GM18519 (cell line): ENCODE results near the gene SLC35E3.
"Not testable (repeated sequence)": the region's sequence is repeated elsewhere in the genome, so short reads cannot be mapped to it uniquely, and the experiment has no call there.

ENCODE experiments used
- ATAC-seq: cut with Tn5 transposase; IDR thresholded peaks from one replicate; pipeline ENCODE4 v1.9.1; 2021; ENCODE audit warnings: mild to moderate bottlenecking, moderate library complexity; ENCODE audit not compliant: unreplicated experiment, low FRiP score

SLC35E3 gene

DNA sequence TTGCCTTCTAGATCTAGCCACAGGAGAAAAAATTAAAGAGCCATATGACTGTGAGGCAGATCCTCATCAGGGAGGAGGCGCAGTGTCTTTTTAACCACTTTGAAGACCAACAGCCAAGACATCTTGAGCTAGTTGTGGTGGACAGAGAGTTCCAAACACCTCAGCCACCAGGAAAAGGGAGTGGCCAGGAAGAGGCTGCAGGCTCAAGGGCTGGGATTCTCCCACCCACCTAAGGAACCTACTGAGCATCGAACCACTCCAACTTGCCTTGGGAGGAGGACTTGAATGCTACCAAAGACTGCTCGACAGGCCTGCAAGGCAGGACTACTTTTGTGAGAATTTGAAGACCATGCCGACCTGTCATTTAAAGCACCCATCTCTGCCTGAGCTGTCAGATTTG, 47.5 kb downstream of the SLC35E3 start:
- no peak for ATAC-seq

DNA sequence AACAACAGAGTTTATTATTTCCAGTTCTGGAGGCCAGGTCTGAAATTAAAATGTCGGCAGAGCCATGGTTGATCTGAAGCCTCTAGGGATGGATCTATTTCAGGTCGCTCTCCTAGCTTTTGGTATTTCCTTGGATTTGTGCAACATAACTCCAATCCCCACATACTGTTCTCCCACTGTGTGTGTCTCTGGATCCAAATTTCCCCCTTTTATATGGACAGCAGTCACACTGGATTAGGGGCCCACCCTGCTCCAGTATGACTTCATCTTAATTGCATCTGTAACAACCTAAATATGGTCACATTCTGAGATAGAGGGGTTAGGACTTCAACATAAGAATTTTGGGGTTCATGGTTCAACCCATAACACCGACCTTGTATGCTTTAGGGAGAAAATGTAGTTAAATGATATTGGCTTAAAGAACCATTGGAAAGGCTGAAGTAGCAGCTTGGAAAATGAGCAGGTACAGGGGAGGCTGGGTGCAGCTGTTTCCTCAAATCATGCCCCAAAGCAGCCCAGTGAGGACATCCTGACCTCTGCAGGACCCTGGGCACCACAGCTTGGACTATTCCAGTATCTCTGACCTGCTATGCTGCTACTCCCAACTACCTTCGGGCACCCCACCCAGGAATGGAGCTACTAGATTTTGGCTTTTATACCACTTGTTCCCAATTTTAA, 48.1 kb downstream of the SLC35E3 start:
- no peak for ATAC-seq

DNA sequence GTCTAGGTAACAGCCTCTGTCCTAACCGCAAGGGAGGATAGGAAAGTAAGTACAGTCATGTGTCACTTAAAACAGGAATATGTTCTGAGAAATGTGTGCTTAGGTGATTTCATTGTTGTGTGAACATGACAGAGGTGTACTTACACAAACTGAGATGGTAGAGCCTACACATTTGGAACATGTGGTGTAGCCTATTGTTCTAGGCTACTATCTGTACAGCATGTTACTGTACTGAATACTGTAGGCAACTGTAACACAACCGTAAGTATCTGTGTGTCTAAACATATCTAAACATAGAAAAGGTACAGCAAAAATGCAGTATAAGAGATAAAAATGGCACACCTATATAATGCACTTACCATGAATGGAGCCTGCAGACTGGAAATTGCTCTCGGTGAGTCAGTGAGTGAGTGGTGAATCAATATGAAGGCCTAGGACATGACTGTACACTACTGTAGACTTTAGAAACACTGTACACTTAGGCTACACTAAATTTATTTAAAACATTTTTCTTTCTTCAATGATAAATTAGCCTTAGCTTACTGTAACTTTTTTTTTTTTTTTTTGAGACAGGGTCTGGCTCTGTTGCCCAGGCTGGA, 48.8 kb downstream of the SLC35E3 start:
- no peak for ATAC-seq

DNA sequence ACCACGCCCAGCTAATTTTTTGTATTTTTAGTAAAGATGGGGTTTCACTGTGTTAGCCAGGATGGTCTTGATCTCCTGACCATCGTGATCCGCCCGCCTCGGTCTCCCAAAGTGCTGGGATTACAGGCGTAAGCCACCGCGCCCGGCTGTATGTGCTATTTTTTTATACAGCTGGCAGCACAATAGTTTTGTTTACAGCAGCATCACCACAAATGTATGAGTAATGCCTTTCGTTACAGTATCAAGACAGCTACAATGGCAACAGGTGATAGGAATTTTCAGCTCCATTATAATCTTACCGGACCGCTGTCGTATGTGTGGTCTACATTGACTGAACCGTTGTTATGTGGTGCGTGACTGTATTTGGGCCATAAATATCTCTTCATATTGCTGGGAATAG, 50.4 kb downstream of the SLC35E3 start:
- no peak for ATAC-seq

DNA sequence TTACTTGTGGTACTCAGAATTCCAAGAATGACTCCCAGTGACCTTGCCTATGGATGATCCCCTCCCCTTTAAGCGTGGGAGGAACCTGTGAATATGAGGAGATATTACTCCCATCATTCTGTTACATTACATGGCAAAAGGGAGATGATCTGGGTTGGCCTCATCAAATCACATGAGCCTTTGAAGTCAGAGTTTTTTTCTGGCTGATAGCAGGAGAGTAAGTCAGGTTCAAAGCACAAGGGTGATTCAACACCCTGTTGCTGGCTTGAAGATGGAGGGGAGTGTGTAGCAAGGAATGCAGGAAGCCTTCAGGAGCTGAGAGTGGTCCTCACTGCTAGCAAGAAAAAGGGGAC, 52.9 kb downstream of the SLC35E3 start:
- ATAC-seq, result no peak

DNA sequence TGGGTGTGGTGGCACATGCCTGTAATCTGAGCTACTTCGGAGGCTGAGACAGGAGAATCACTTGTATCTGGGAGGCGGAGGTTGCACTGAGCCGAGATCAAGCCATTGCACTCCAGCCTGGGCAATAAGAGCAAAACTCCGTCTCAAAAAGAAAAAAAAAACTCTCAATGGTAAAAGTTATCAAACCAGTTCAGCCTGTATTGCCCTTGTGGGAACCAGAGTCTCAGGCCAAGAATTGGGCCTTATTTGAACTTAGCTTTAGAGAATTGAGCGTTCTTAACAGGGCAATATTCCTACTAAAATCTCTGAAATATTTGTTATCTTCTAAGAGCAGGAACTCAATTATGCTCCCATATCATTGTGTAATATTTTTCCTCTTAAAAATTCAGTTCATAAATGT, 54.3 kb downstream of the SLC35E3 start:
- ATAC-seq, result no peak

DNA sequence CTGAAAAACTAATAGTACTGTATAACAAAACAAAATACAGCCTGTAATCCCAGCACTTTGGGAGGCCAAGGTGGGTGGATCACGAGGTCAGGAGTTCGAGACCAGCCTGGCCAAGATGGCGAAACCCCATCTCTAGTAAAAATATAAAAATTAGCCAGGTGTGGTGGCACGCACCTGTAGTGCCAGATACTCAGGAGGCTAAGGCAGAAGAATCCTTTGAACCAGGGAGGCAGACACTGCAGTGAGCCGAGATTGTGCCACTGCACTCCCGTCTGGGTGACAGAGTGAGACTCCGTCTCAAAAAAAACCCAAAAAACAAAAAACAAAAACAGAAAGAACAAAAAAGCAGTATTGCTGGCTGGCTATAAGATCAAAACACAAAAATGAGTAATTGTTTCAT, 55.1 kb downstream of the SLC35E3 start:
- ATAC-seq, result not testable (repeated sequence)

DNA sequence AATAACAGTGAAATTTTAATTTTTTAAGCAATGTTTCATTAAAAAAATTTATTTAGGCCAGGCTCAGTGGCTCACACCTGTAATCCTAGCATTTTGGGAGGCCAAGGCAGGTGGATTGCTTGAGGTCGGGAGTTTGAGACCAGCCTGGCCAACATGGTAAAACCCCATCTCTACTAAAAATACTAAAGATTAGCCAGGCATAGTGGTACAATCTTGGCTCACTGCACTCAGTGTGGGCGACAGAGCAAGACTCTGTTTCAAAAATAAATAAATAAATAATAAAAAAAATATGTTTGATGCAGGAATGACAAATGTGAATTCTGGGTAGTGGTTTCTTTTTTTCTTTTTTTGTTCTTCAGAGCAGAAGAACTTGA, 56.4 kb downstream of the SLC35E3 start:
- ATAC-seq, result not testable (repeated sequence)

DNA sequence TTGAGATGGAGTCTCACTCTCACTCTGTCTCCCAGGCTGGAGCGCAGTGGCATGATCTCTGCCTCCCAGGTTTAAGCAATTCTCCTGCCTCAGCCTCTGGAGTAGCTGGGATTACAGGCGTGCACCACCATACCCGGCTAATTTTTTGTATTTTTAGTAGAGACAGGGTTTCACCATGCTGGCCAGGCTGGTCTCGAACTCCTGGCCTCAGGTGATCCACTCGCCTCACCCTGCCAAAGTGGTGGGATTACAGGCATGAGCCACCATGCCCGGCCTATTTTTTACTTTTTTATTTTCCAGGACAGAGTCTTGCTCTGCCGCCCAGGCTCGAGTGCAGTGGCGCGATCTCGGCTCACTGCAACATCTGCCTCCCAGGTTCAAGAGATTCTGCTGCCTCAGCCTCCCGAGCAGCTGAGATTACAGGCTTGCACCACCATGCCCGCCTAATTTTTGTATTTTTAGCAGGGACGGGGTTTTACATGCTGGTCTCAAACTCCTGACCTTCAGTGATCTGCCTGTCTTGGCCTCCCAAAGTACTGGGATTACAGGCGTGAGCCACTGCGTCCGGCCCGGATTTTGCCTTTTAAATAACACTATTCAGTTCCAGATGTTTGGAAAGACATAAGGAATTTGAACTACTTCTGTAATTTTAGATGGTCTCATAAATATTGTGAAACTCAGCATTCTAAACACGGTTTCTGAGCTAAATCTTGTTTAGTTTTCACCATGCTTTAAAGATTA, 57.1 kb downstream of the SLC35E3 start:
- ATAC-seq, result not testable (repeated sequence)

DNA sequence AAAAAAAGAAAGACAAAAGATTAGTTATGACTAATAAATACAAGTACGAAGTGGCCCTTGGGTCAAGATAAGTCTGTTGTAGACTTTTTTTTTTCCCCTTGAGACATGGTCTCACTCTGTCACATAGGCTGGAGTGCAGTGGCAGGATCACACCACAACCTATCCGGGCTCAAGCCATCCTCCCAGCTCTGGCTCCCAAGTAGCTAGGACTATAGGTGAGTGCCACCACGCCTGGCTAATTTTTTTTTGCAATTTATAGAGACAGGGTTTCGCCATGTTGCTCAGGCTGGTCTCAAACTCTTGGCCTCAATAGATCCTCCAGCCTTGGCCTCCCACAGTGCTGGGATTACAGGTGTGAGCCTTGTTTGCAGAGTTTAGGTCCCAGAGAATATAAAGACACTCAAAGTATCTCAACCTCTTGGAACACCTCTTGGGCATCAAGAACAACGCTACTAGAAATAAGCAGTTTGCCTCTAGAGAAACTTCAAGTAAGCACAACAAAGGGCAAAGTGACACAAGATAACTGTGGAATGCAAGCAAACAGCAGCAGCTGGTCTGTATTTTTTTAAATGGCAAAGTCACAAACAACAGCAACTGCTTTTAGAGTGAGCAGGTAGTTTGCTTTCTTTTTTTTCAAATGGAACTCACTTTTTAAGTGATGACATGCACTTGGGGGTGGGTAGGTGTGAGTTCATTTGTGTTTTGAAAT, 58.1 kb downstream of the SLC35E3 start:
- ATAC-seq, result no peak

DNA sequence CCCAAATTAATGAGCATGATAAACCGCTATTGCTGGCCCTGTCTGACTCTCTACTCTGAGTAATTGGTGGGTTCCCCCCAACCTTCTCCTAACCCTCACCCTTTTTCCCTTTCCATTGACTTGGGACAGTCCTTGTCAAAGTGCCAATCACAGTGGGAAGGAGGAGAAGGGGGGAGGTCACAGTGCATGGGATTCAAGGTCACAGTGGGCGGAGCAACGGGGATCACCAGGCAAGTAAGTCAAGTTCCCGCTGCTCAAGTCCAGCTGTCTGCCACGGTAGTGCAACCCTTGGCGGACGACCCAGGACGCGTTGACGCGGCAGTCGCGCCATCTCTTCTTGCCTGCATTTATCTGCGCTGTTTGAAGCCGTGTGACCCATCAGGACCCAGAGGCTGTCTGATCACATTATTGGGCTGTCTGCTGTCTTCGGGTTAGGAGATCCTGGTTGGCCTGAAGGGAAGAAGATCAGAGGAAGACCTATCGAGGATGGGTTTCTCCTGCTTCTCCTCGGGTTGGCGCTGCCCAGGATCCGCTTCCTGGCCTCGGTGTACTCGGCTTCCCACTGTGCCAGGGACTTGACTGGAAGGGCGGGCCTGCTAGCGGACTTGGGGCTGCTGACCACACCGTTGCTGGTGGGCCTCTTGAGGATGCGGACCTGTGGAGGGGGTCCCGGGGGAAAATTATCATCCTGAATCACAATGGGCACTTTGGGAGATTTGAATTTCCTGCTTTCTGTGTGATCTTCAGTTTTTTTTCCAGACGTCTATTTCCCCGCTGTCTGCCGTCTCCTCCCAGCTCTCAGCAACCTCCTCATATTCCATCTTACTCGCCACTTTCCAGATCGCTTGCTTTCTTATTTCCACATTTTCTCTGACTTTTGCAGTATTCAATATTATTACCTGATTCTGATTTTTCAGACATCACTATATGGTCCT, 58.9 kb downstream of the SLC35E3 start:
- no peak for ATAC-seq

DNA sequence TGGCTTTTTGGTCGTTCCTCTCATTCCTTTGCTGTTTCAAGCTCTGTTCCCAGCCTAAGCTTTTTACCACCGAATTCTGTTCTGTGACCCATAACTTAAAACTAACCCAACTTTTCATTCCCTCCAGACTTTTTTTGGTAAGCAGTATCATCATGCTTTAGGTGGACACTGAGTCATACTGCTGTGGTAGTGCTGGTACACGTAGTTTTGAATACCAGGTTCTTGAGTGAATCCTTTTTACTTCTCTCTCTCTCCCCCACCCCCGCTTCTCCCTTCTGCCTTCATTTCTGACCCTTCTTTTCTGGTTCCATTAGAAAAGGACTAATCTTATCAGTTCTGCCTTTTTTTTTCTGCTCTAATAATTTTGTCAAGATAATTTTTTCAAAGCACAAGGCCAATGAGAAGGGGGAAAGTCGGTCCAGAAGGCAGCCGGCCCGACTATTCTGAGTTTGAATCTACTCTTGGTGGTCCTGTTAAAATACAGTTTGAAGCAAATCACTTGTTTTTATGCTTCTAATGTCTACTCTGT, 59.7 kb downstream of the SLC35E3 start:
- ATAC-seq, result no peak

DNA sequence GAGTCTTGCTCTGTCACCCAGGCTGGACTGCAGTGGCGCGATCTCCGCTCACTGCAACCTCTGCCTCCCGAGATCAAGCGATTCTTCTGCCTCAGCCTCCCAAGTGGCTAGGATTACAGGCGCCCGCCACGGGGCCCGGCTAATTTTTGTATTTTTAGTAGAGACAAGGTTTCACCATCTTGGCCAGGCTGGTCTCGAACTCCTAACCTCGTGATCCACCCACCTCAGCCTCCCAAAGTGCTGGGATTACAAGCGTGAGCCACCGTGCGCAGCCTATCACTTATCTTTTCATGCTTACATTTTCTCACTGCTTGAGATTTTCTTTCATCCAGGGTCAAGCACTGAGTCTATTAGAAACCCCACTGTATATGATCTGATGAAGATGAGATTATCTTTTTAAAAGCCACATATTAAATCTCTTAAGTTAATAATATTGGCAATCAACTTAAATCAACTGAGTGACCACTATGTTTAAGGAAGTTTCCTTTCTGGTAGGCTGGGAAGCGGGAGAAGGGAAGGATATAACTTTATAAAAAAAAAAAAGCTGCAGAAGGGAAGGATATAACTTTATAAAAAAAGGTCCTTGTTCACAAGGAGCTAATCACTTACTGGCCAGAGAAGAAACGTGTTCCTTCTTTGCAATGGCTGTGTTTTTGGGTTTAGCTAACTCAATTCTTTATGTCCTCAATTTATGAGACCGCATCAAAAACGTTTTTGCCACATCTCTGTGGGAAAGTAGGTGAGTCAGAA, 60.7 kb downstream of the SLC35E3 start:
- no peak for ATAC-seq

DNA sequence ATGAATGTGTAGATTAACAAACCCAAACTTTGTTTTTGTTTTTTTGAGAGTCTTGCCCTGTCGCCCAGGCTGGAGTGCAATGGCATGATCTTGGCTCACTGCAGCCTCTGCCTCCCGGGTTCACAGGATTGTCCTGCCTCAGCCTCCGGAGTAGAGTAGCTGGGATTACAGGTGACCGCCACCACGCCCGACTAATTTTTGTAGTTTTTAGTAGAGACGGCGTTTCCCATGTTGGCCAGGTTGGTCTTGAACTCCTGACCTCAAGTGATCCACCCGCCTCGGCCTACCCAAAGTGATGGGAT, 61.2 kb downstream of the SLC35E3 start:
- ATAC-seq, result not testable (repeated sequence)

DNA sequence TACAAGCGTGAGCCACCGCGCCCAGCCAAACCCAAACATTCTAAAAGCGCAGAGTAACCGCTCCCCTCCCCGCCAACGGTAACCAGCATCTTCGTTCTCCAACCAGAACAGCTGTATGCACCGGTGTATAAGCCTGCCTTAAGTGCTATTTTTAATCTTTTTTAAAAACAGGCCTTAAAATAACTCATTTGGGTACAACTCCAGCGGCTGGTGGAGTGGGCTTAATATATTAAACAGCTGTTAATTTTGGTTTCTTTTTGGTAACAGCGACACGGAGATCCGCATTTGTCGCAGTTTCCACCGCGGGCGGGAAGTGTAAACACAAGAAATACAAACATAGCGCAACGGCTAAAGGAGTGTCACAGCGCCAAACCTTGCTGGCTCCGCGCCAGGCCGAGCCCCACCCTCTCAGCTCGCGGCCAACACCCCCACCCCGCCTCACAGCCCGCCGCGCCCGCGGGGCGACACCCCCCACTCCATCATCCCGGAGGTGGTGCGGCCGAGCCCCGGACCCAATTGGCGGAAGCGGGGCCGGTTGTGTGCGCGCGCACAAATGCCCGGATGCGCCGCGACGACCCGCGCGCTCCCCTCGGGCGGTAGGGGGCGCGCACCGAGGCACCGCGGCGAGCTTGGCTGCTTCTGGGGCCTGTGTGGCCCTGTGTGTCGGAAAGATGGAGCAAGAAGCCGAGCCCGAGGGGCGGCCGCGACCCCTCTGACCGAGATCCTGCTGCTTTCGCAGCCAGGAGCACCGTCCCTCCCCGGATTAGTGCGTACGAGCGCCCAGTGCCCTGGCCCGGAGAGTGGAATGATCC, 61.8 kb downstream of the SLC35E3 start, which contains the start of gene MDM2:
MDM2 (plus strand) TSS at position 602 of the 812 bp plus-strand sequence. CDS start 301 bp downstream, outside the sequence.
- peak; percentile 60 for ATAC-seq

DNA sequence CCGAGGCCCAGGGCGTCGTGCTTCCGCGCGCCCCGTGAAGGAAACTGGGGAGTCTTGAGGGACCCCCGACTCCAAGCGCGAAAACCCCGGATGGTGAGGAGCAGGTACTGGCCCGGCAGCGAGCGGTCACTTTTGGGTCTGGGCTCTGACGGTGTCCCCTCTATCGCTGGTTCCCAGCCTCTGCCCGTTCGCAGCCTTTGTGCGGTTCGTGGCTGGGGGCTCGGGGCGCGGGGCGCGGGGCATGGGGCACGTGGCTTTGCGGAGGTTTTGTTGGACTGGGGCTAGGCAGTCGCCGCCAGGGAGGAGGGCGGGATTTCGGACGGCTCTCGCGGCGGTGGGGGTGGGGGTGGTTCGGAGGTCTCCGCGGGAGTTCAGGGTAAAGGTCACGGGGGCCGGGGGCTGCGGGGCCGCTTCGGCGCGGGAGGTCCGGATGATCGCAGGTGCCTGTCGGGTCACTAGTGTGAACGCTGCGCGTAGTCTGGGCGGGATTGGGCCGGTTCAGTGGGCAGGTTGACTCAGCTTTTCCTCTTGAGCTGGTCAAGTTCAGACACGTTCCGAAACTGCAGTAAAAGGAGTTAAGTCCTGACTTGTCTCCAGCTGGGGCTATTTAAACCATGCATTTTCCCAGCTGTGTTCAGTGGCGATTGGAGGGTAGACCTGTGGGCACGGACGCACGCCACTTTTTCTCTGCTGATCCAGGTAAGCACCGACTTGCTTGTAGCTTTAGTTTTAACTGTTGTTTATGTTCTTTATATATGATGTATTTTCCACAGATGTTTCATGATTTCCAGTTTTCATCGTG, 62.6 kb downstream of the SLC35E3 start:
- peak; percentile 41 for ATAC-seq

DNA sequence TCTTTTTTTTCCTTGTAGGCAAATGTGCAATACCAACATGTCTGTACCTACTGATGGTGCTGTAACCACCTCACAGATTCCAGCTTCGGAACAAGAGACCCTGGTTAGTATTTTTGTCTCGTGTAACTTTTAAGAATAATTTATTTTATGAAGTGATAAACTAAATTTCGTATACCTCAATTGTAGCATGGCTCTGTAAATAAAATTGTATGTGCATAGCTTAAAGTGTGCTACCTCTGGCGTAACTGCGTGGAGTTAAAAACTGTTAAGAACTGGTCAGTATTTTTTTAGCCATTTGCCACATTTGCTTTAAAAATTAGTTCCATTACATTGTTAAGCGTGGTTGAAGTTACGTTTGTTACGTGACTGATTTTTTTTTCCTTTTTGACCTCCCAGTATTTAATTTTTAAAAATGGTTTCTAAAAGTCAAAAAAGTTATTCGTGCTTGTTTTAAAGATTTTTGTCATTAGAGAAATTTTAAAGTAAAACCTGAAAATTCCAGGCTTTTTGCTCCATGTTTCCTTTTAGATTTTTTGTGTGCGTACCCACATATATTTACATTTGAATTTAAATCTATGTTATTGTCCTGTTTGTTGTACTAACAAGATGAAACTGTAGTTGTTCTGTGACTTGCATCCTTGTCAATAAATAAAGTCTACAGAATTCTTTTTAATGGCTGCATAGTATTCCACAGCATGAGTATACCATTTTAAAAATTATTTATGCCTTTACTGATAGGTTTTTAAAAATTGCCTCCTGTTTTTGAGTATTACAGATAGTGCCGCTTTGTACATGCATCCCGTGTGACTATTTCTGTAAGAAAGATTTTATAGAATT, 63.4 kb downstream of the SLC35E3 start:
- no peak for ATAC-seq
